ENCODE data around the gene SLC37A3. TPM values are rescaled to one million over a fixed set of nuclear protein-coding genes. Genes with fewer than 3 reads are reported as not detected.

SLC37A3 gene
- total RNA-seq, 1 experiment from 2014 or later = 52.7 TPM

GRCh38 chr7:140367528-140367927, 30.8 kb downstream of the SLC37A3 start:
- Histone ChIP-seq H3K9me3 (ENCODE audit: control insufficient read depth, low read depth, low read length) (no peaks in the 10 kb centered on the region), H3K9ac (ENCODE audit: extremely low read depth, insufficient read length, low read length) (no peak overlapping the region), H3K4me2 (ENCODE audit: insufficient read depth, insufficient read length, low read length) (no peak overlapping the region), H2BK120ac (ENCODE audit: low read depth, low read length, poor library complexity, severe bottlenecking) (no peak overlapping the region), H3K23me2 (ENCODE audit: insufficient read length, low read depth, low read length, poor library complexity, severe bottlenecking) (no peaks in the 10 kb centered on the region), H3K4ac (ENCODE audit: low read depth, low read length) (no peak overlapping the region), H3T11ph (ENCODE audit: low read length) (no peak overlapping the region), H2BK5ac (ENCODE audit: insufficient read length, low read length) (no peak overlapping the region), H3K27me3 (ENCODE audit: insufficient read depth, low read length) (no peaks in the 10 kb centered on the region), H3K79me1 (ENCODE audit: insufficient read depth, low read depth, low read length, poor library complexity, severe bottlenecking) (no peaks in the 10 kb centered on the region), H2AK5ac (ENCODE audit: insufficient read length, low read length) (no peak overlapping the region), H3K23ac (ENCODE audit: insufficient read length, low read depth, low read length) (no peak overlapping the region), H4K8ac (replicated peaks; ENCODE audit: insufficient read length, low read depth, low read length) (no peak overlapping the region), H2BK12ac (ENCODE audit: insufficient read length, low read depth, low read length) (no peak overlapping the region), H4K91ac (ENCODE audit: insufficient read length, low read depth, low read length) (no peak overlapping the region), H3K18ac (ENCODE audit: insufficient read length, low read depth, low read length) (no peak overlapping the region), H3K56ac (ENCODE audit: insufficient read length, low read depth, low read length) (no peak overlapping the region), H3K79me2 (ENCODE audit: insufficient read depth, low read length) (no peaks in the 10 kb centered on the region), H4K5ac (ENCODE audit: insufficient read length, low read depth, low read length) (no peak overlapping the region), H4K20me1 (ENCODE audit: control insufficient read depth, insufficient read depth, insufficient read length) (no peaks in the 10 kb centered on the region), H3K4me1 (ENCODE audit: insufficient read depth, low read length) (peaks cover 2% of the 10 kb centered on the region; the same call in 1 of the 2 replicates), H2AFZ (ENCODE audit: low read length) (no peak overlapping the region), H2BK20ac (ENCODE audit: low read depth, low read length, poor library complexity, severe bottlenecking) (no peak overlapping the region), H3K14ac (ENCODE audit: insufficient read depth, low read length) (no peak overlapping the region), H3K27ac (ENCODE audit: insufficient read length, low read depth, low read length) (no peak overlapping the region), H2BK15ac (ENCODE audit: low read depth, low read length) (no peak overlapping the region)
- DNase-seq = no peak
- Mint-ChIP-seq H3K9me3 (peaks cover 0 to 2% of the 10 kb centered on the region in 2 experiments; a peak in 2 of 5 replicates), H3K4me3 (no peak overlapping the region), H3K27ac (no peak overlapping the region), H3K36me3 (ENCODE audit: insufficient read depth in 1 of 3, low read depth in 3 of 3) (peaks cover 29 to 48% (median 44%) of the 10 kb centered on the region in 3 experiments; a peak in 6 of 7 replicates), H3K4me1 (peaks cover 9 to 10% of the 10 kb centered on the region in 2 experiments), H3K27me3 (ENCODE audit: low read depth) (no peaks in the 10 kb centered on the region)
- no CpG with 5 or more reads among the region's 9 CpGs for WGBS (ENCODE audit: extremely low coverage, insufficient read length, low lambda C conversion rate)
- TF ChIP-seq CTCF (conservative IDR thresholded peaks at IDR 0.05) = no peak

Measured in H9 (cell line).